NCI-H510A treated with DMSO at 0.1 percent for 48 hours (cell line): Measurements from ENCODE around the gene GNG4.
"Not testable (repeated sequence)": the region's sequence is repeated elsewhere in the genome, so short reads cannot be mapped to it uniquely, and the experiment has no call there.

ENCODE experiments used
- DNase-seq: peaks from one replicate; lab custom pipeline; 2025; lab: John Stamatoyannopoulos, UW

The GNG4 gene

DNA sequence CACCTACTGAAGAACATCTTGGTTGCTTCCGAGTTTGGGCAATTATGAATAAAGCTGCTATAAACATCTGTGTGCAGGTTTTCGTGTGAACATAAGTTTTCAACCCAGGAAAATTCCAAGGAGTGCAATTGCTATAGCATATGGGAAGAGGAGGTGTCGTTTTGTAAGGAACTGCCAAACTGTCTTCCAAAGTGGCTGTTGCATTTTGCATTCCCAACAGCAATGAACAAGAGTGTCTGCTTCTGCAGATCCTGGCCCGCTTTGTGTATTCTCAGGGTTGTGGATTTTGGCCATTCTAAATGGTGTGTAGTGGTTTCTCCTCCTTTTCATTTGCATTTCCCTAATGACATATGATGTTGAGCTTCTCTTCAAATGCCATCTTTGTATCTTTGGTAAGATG is 23.8 kb downstream of the GNG4 start:
- DNase-seq = no peak

DNA sequence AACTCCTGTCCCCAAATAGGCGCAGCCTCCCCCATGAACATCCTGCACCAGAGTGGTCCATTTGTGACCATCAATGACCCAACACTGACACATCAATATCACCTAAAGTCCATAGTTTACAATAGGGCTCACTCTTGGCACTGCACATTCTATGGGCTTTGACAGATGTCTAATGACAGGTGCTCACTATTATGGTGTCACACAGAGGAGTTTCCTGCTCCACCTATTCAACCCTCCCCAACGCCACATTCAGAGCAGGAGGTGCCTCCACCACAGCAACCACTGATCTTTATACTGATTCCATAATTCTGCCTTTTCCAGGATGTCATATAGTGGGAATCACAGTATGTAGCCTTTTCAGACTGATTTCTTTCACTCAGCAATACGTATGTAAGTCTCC is 24.2 kb downstream of the GNG4 start:
- DNase-seq = no peak

DNA sequence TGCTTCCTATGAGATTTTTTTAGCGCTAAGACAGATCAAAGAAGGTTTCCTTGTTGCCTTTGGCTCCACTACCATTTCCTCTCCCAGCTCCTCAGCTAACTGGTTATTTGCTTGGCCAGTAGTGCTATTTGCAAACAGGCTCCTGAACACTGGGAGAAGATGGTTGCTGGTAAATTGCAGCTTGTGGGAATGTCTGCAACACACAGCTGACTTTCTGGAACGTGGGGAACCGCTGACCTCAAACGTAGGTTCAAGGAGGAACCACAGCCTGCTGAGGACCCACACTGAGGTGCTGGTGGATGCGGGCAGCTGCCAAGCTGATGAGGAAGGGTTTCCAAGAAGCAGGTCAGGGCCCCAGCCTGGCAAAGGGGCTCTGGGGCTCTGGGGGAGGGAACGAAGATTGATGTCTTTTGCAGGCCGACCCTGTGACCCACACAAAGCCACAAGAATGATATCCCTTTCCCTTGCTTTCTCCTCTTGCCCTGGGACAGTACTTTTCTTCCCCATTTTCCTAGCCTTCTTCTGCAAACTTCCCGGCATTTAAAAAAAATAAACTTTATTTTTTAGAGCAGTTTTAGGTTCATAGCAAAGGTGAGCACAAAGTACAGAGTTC is 24.8 kb downstream of the GNG4 start:
- no peak for DNase-seq

DNA sequence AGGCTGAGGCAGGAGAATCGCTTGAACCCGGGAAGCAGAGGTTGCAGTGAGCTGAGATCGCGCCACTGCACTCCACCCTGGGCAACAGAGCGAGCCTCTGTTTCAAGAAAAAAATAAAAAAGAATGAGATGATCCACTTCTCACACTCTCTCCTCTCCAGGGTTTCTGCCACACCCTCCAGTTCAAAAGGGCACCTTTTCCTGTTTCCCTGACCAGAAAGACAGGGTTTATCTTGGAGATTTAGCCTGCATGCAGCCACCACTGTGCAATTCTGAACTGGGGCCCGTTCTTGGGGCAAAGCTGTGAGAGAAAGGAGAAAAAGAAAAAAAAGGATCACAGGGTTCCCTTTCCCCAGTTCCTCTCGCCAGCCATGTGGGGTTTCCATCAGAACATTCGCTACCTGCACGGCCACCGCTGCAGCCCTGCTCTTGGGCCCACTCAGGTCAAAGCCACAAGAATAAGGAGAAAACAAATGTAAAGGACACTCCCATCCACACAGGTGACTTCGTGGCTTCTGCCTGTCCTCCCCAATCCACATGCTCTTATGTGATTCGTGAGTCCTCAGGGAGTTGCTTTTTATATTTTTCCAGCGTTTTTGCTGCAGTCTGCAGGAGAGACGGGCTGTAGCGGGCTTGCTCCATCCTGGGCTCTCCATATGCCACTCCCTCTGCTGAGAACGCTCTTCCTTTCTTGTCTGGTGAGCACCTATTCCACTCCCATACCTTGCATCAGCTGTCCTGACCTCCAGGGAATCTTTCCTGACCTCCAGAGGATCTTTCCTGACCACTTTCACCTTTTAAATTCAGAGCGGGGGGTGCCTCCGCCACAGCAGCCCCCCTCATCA is 26.4 kb downstream of the GNG4 start:
- DNase-seq = no peak

DNA sequence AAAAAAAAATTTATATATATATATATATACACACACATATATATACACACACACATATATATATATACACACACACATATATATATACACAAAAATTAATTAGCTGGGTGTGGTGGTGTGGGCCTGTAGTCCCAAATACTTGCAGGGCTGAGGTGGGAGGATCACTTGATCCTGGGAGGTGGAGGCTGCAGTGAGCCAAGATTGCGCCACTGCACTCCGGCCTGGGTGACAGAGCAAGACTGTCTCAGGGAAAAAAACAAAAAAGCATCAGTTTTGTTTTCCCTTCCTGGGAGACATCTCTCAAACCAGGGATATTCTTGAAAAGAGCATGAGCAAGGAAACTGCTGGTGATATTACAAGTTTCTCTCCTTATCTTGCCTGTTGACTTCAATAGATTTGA is 30.4 kb downstream of the GNG4 start:
- not testable (repeated sequence) for DNase-seq

DNA sequence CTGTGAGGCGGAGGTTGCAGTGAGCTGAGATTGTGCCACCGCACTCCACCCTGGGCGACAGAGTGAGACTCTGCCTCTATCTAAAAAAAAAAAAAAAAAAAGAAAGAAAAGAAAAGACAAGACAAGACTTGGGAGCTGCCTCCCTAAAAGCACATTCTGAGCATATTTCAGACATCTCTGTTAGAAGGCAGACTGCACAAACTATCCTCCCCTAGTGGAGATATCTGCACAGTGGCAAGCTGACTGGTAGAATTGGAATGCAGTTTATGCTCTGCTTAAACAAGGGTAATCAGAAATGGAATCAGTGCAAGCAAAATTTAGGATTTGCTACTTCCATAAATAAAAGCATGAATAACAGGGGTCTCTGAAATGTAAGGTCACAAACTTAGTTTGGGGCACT is 31.8 kb downstream of the GNG4 start:
- DNase-seq = no peak

DNA sequence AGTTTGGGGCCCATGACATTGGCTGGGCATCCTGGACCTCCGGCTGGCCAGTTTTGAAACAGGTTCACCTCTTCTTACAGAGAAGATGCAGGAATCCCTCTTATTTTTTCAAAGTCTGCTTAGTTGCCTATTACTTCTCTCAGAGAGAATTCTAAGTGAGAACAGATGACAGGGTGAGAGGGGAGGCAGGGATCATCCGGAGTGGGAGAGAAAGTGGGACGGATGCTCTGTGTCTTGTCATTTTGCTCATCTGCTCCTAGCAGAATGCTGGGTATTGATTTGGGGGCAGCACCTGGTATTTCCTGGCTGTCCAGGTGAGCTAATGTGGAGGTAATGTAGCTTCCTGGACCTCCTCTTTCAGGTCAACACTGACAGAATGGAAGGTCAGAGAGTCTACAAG is 32.4 kb downstream of the GNG4 start:
- no peak for DNase-seq

DNA sequence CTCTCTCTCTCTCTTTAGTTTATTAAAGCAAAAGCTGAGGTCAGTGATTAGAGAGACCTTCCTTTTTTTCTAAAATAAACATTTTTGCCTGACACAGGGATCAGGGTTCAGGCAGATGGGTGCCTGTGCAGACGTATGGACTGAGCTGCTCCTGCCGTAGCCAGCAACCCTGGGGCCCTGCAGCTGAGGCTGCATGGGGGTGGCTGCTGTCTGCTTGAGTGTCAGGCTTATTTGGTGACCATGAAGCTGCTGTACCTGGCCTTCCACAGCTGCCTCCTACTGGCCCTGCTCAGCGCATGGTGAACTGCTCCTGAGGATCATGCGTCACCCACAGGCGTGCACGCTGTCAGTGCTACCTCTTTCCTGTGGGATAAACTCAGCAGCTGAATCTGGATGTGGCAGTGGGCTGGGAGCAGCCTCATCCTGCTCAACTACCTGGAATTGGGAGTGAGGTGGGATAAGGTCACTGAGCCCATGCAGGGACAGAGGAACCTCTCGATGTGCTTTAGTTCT is 35.1 kb downstream of the GNG4 start:
- no peak for DNase-seq

DNA sequence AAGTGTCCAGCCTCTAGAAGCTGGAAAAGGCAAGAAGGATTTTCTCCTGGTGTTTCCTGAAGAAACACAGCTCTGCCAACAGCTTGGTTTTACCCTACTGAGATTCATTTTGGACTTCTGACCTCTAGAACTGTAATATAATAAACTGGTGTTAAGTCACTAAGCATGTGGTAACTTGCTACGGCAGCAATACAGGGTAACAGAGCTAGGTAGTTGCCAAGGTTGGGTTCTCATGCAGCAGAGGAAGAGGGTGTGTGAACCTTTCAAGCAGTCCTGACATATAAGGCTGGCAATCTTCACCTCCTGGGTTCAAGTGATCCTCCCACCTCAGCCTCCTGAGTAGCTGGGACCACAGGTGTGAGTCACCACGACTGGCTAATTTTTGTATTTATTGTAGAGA is 36.0 kb downstream of the GNG4 start:
- DNase-seq = no peak

DNA sequence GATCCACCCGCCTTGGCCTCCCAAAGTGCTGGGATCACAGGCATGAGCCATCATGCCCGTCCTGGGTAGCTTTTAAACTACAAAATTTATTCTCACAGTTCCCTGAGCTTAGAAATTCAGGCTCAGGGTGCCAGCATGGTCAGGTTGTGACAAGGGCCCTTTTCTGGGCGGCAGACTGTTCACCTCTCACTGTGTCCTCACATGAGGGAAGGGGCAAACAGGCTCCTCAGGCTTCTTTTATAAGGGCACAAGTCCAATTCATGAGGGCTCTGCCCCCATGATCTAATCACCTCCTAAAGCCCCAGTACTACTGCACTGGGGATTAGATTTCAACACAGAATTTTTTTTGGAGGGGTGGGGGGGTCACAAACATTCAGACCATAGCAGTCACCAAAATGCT is 36.8 kb downstream of the GNG4 start:
- no peak for DNase-seq

DNA sequence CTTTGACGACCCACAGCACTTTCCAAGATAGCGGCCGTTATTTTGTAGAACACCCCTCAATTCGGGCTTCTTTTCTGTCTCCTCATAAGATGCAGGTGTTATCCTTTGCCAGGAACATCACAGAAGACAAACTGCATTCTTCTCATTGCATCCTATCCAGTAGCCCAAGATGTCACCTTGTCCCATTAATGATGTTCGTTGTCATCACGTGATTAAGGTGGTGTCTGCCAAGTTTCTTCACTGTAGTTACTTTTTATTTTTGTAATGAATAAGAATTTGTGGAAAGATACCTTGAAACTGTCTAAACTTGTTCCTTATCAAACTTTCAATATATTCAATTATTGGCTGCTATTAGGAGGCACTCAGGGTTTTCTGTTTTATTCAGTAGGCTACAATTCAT is 39.4 kb downstream of the GNG4 start:
- no peak for DNase-seq

DNA sequence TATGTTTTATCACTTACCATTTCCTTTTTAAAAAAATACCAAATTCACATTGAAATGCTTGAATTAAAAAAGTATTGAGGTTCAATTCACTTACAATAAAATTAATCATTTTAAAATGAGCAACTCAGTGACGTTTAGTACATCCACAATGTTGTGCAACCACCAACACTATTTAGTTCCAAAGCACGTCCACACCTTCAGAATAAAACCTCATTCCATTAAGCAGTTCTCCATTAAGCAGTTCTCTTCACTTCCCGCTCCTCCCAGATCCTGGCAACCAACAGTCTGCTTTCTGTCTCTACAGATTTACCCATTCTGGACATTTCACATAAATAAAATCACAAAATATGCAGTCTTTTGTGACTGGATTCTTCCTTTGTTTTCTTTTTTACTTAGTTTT is 41.3 kb downstream of the GNG4 start:
- DNase-seq = no peak

DNA sequence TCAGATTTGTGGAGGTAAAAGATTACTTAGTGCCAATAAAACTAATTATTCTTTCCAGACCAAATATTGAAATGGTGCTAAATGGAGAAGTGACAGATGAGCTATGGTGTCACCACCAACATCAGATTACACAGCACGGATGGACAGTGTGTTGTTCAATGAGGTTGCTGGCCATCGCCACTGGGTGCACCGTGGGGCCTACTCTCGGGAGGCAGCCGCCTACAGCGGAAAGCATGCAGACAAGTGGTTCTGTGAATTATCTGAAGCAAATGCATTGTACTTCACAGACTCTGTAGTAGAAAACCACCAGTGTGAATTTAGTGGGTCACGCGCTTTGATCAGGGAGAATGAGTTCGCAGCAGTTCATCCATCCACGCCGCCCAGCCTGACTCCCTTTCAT is 42.3 kb downstream of the GNG4 start:
- no peak for DNase-seq

DNA sequence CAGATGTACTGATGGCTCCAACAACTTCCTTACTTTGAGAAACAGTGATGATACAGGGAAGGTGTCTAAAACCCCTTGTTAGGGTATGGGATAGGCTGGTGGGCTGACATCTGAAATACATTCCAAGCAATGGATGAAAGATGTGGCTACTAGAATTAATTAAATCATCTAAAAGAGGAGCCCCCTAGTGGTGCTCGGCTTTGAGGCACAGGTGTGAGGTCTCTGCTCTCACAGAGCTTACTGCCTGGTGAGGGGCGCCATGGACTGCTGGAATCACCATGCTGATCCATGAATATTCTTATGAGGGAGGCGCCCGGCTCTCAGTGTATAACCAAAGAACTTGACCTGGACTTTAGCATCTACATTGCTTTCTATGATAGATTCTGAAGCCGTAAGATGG is 48.5 kb downstream of the GNG4 start:
- no peak for DNase-seq

DNA sequence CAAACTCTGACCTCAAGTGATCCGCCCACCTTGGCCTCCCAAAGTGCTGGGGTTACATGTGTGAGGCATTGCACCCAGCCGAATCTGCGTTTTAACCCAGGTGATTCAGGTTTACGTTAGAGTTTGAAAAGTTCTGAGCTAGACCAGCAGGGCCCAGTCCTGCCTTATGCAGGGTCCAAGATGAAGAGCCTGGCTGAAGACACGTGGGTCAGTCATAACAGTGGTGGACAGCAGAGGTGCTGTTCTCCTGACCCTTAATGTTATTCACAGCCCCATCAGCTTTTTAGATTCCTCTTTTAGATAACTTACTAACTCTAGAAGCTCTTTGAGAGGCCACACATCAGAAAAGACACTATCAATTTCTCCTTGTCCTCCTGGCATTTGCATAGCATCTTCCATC is 50.0 kb downstream of the GNG4 start:
- no peak for DNase-seq

DNA sequence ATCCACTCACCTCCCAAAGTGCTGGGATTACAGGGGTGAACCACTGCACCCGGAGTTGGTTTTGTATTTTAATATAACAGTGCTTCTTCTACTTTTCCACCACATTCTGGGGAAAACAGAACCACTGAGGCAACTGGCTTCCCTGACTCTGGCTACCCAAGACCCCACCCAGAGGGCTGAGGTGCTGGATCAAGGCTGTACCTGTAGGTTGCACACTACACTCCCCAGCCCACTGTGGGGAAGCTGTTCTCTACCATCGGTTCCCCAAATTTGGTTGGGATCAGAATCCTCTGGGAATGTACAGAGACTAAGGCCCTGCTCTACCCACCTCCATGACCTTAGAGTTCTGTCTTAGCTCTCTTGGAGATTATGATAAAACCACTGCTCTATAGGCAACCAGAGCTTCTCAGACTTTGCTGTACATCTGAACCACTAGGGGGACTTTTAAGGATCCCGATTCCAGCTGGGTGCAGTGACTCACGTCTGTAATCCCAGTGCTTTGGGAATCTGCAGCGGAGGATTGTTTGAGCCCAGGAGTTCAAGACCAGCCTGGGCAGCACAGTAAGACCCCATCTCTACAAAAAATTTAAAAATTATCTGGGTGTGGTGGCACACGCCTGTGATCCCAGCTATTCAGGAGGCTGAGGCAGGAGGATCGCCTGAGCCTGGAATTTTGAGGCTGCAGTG is 51.6 kb downstream of the GNG4 start:
- DNase-seq = no peak

DNA sequence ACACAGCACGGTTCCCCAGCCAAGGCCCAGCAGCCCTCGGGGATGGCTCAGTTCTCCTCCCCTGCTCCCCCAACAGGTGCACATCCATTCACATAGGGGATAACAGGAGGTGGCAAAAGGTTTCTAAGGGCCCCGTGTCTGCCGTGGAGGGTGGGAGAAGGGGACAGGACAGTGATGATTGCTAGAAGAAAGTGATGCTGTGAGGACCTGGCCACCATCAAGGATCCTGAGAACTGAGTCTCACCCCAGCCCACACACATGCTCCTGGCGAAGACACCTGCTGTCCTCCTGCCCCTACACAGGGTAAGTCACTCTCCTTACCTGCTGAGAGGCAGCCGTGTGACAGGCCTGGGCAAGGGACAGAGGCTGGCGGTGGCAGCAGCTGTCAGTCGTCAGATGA is 54.5 kb downstream of the GNG4 start:
- DNase-seq = no peak

DNA sequence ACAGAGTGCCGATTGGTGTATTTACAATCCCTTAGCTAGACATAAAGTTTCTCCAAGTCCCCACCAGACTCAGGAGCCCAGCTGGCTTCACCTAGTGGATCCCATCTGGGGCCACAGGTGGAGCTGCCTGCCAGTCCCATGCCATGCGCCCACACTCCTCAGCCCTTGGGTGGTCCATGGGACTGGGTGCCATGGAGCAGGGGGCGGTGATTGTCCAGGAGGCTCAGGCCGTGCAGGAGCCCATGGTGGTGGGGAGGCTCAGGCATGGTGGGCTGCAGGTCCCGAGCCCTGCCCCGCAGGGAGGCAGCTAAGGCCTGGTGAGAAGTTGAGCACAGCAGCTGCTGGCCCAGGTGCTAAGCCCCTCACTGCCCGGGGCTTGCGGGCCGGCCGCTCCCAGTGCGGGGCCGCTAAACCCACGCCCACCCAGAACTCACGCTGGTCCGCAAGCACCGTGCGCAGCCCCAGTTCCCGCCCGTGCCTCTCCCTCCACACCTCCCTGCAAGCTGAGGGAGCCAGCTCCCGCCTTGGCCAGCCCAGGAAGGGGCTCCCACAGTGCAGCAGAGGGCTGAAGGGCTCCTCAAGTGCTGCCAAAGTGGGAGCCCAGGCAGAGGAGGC is 55.2 kb downstream of the GNG4 start:
- not testable (repeated sequence) for DNase-seq

DNA sequence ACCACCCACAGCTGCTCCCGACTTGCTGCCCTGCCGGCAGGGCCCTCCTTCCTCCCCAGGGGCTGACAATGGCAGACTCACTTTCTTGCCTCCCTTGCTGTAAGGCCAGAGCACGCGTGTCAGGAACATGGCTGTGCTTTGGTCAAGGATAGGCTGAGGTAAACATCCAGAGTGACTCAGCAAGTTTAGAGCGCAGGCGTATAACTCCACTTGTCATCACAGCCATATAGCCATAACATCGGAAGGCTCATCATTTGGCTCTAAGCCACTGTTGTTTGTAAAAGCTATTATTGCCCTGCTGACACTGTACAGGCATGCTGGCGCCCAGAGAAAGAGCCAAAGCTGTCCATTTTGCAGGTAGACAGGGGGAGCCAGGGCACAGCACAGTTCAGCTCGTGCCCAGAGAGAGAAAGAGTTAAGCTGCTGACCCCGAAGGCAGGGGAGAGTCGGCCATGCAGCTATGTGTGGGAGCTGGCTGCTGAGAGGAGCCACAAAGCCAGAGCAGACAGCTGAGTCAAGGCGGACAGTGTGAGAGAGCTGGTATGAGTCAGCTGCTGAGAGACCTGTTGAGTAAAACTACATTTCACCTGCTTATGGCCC is 60.6 kb downstream of the GNG4 start:
- DNase-seq = no peak

DNA sequence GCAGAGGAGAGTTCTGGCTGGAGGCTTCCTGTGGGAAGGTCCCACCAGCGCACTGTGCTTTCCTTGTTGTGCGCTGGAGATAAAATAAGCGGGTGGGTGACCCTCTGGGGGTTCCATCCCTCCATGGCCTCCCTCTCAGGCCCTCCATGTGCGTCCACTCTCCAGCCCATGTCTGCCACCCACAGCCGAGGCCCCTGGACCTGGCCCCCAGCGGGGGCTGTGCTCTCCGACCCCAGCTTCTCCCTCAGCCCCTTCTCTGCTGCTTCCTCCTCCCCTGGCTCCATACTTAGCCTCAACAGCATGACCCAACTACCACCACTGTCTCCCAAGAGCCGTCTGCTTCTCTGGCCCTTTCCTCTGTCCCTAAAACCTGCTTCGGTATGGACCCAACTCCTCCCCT is 61.4 kb downstream of the GNG4 start:
- no peak for DNase-seq

DNA sequence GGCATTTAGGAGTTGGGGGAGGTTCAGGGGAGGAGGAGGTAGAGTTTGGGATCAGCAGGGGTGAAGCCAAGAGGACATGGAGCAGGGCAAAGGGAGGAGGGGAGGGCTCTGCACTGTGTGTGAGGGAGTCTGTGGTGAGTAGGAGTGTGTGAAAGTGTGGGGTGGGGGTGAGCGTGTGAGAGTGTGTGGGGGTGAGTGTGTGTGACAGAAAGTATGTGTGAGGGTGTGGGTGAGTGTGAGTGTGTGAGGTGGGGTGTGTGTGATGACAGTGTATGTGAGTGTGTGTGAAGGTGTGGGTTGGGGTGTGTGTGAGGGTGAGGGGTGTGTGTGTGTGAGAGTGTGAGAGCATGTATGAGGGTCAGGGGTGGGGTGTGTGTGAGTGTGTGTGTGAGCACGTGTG is 62.6 kb downstream of the GNG4 start:
- DNase-seq = no peak

DNA sequence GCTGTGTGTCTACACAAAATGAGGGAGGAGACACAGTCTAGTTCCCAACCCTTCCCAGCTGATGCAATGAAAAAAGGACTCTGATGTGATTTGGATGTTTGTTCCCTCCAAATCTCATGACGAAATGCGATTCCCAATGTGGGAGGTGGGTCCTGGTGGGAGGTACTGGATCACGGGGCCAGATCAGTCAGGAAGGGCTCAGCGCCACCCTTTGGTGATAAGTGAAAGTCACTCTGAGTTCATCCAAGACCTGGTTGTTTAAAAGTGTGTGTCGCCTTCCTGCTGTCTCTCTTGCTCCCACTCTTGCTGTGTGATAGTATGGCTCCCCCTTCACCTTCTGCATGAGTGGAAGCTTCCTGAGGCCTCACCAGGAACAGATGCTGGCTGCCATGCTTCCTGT is 63.2 kb downstream of the GNG4 start:
- no peak for DNase-seq
